B cell (primary cell): ENCODE data around the gene TEX14. TPM values are rescaled to one million over a fixed set of nuclear protein-coding genes. Genes with fewer than 3 reads are reported as not detected.

Source experiments
- ATAC-seq: fragments of 200-7000 bp; cut with Tn5 transposase; one replicate; pipeline ENCODE4 v1.10.0; 2021; ENCODE audit warnings: low read depth, mild to moderate bottlenecking, moderate number of reproducible peaks, moderate library complexity
- CTCF ChIA-PET: fragments of 350-600 bp; sonication (Branson Sonifier 250); formaldehyde crosslinking; loops from one replicate; lab custom pipeline; 2021; ENCODE audit warnings: antibody characterized with exemption, inconsistent platforms; lab: Charles Lee
- POLR2A ChIA-PET: fragments of 350-600 bp; sonication (Branson Sonifier 250); formaldehyde crosslinking; loops from one replicate; lab custom pipeline; 2021; ENCODE audit warnings: antibody characterized with exemption; lab: Charles Lee
- DNase-seq: peaks from one replicate; pipeline ENCODE4 v3.0.0; 2013
- H2AFZ ChIP-seq: 2 replicates; pipeline ENCODE4 v1.6.1; 2012; ENCODE audit warnings: mild to moderate bottlenecking, low read depth, low read length; ENCODE audit not compliant: insufficient read depth, poor library complexity, severe bottlenecking
- H3K27ac ChIP-seq, 2 donors: 1 replicate in 1 of 2; 2 replicates in 1 of 2; pipeline ENCODE4 v1.5.1; 2012 to 2013; ENCODE audit warnings: low read length in 2 of 2, mild to moderate bottlenecking in 2 of 2, moderate library complexity in 1 of 2
- H3K27me3 ChIP-seq, 4 experiments: fragments of 200-600 bp in 1 of 4; sonication (generic) in 1 of 4; replicated peaks in 1 of 4; 1 replicate in 2 of 4; 2 replicates in 2 of 4; pipeline versions ENCODE4 v1.6.1 to v1.7.0; 2013 to 2016; ENCODE audit warnings: low read length in 3 of 4, mild to moderate bottlenecking in 2 of 4, mixed read lengths in 1 of 4, moderate library complexity in 1 of 4; ENCODE audit not compliant: insufficient read depth in 4 of 4, control insufficient read depth in 3 of 4; ENCODE audit errors: control extremely low read depth in 1 of 4
- H3K36me3 ChIP-seq, 2 experiments: replicated peaks in 1 of 2; 1 replicate in 1 of 2; 2 replicates in 1 of 2; pipeline versions ENCODE4 v1.6.1 to v1.7.1; 2013; ENCODE audit warnings: low read length in 1 of 2; ENCODE audit not compliant: insufficient read depth in 2 of 2, control insufficient read depth in 1 of 2; ENCODE audit errors: control extremely low read depth in 1 of 2, extremely low read depth in 1 of 2
- H3K4me1 ChIP-seq, 2 donors: fragments of 200-600 bp in 1 of 2; sonication (generic) in 1 of 2; 1 replicate in 1 of 2; 2 replicates in 1 of 2; pipeline versions ENCODE4 v1.5.1 to v1.6.1; 2013 to 2017; ENCODE audit warnings: low read length in 2 of 2; ENCODE audit not compliant: control insufficient read depth in 2 of 2, insufficient read depth in 2 of 2
- H3K4me2 ChIP-seq: replicated peaks from 2 replicates; pipeline ENCODE3; 2012; ENCODE audit warnings: mild to moderate bottlenecking, low read depth, low read length; ENCODE audit not compliant: poor library complexity, severe bottlenecking
- H3K4me3 ChIP-seq, 5 experiments: fragments of 200-600 bp in 1 of 5; sonication (generic) in 1 of 5; 1 replicate in 3 of 5; 2 replicates in 2 of 5; pipeline versions ENCODE4 v1.5.1 to v1.7.0; 2011 to 2016; ENCODE audit warnings: low read length in 4 of 5, mild to moderate bottlenecking in 4 of 5, low read depth in 2 of 5, control low read depth in 1 of 5, moderate library complexity in 1 of 5; ENCODE audit not compliant: insufficient read depth in 1 of 5; ENCODE audit errors: control extremely low read depth in 1 of 5, extremely low read depth in 1 of 5
- H3K79me2 ChIP-seq: fragments of 200-600 bp; sonication (generic); one replicate; pipeline ENCODE4 v1.6.0; 2016; ENCODE audit warnings: low read length; ENCODE audit not compliant: control insufficient read depth, insufficient read depth
- H3K9ac ChIP-seq: fragments of 200-600 bp; sonication (generic); 2 replicates; pipeline ENCODE4 v1.6.1; 2017; ENCODE audit warnings: mild to moderate bottlenecking, low read length, moderate library complexity
- H3K9me3 ChIP-seq, 3 donors: one replicate each; pipeline versions ENCODE4 v1.6.1 to v1.7.1; 2013; ENCODE audit warnings: low read length in 2 of 3; ENCODE audit not compliant: control insufficient read depth in 2 of 3, insufficient read depth in 1 of 3; ENCODE audit errors: control extremely low read depth in 1 of 3
- H4K20me1 ChIP-seq: 2 replicates; pipeline ENCODE4 v1.6.0; 2012; ENCODE audit warnings: mild to moderate bottlenecking, low read length; ENCODE audit not compliant: insufficient read depth, control insufficient read depth, poor library complexity, severe bottlenecking
- H3K27ac Mint-ChIP-seq: one replicate; pipeline ENCODE4 v1.8.0; 2021; ENCODE audit warnings: mixed read lengths
- H3K27me3 Mint-ChIP-seq: one replicate; pipeline ENCODE4 v1.8.0; 2021; ENCODE audit warnings: mixed read lengths
- H3K4me1 Mint-ChIP-seq: one replicate; pipeline ENCODE4 v1.8.0; 2021; ENCODE audit warnings: mixed read lengths
- H3K4me3 Mint-ChIP-seq: one replicate; pipeline ENCODE4 v1.8.0; 2021; ENCODE audit warnings: mixed read lengths
- H3K9me3 Mint-ChIP-seq: one replicate; pipeline ENCODE4 v1.8.0; 2022; ENCODE audit warnings: mixed read lengths; ENCODE audit not compliant: insufficient read depth
- CTCF ChIP-seq: fragments of 200-600 bp; IDR thresholded peaks from one replicate; pipeline ENCODE4 v1.8.0; 2022; ENCODE audit warnings: antibody characterized with exemption, mild to moderate bottlenecking
- EZH2 ChIP-seq: IDR thresholded peaks from 2 replicates; pipeline ENCODE4 v1.6.1; 2012; ENCODE audit warnings: borderline replicate concordance, low read depth, mild to moderate bottlenecking, moderate library complexity, low read length; ENCODE audit not compliant: insufficient read depth, poor library complexity, severe bottlenecking
- WGBS: methylation state at CpG from one replicate; pipeline ENCODE4 v1.1.5; 2013; ENCODE audit warnings: missing lambda C conversion rate; ENCODE audit not compliant: insufficient coverage; 5-methylcytosine and 5-hydroxymethylcytosine counted together
- intact Hi-C: fragments of 100-400 bp; cut with micrococcal nuclease; formaldehyde crosslinking; loops from one replicate; pipeline ENCODE4 v1.10.0; 2022
- polyA plus RNA-seq: library from polyadenylated mRNA; depleted of rRNA; stranded (reverse); fragments of >200 nt; gene quantifications from 2 replicates; pipeline ENCODE4 v1.2.3, GENCODE V29; 2012
- total RNA-seq, 2 donors: library from RNA; stranded (reverse); fragments of 120-200 nt in 1 of 2; gene quantifications; 1 replicate in 1 of 2; 2 replicates in 1 of 2; pipeline versions ENCODE4 v1.2.3 to v1.2.4, GENCODE V29; 2013 to 2022

TEX14 gene
- total and polyA plus RNA-seq, 2 donors (not counting 1 experiment from before 2014, with no cell fraction given): 0.10 to 0.20 TPM

DNA sequence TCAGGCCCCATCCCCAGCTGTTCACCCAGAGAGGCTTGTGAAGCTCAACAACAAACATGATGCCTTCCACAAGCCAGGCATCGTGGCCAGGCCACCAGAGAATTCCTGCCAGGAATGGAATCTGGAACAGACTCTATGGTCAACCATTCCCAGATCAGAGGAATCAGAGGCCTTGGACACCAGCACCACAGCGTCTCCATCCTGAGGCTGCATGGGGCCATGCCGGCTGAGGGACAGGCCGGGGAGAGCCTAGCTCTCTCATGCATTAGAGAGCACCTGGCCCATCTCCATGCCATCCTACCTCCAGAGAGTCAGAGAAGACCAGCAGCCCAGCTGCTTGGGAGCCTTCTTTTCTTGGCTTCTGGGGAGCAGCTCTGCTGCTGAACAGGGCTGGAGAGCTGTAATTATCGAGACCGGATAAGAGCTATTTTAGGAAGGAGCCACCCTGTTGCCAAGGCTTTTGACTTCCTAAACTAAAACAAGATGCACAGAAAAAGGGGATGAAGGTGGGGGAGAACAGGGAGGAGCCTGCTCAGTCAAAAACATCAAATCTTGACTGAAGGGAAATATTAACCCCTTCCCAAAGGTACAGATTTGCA lies 152.9 kb downstream of the TEX14 start:
- H3K79me2 ChIP-seq: no peaks in the 10 kb centered on the region
- CTCF ChIA-PET: interaction anchor here (0.6 kb wide), 1 partner anchor 611 kb away, joined by 3 read pairs; no protein-coding TSS in a partner anchor

More for the DNA sequence above, 152.9 kb downstream of the TEX14 start:
- no peaks in the 10 kb centered on the region for H3K4me1 ChIP-seq
- DNase-seq (no peak), ATAC-seq (no peak)
- H3K9me3 ChIP-seq: no peaks in the 10 kb centered on the region
- intact Hi-C loops: no loop called here
- no peak overlapping the region for H3K4me2 ChIP-seq
- H4K20me1 ChIP-seq: no peaks in the 10 kb centered on the region
- H3K36me3 ChIP-seq: no peaks in the 10 kb centered on the region
- peaks cover 0 to 27% (median 5%) of the 10 kb centered on the region in 4 experiments for H3K27me3 ChIP-seq
- no peak for TF ChIP-seq CTCF
- no peak for TF ChIP-seq EZH2
- H2AFZ ChIP-seq: no peak overlapping the region
- Mint-ChIP-seq H3K4me1 (no peaks in the 10 kb centered on the region), H3K27ac (no peak overlapping the region), H3K27me3 (peaks cover 35% of the 10 kb centered on the region), H3K4me3 (no peak overlapping the region), H3K9me3 (no peaks in the 10 kb centered on the region)
- POLR2A ChIA-PET: no interaction called here
- H3K27ac ChIP-seq: no peak overlapping the region
- 86% methylated on average over 2 of the region's 6 CpGs for WGBS
- H3K4me3 ChIP-seq: no peak overlapping the region
- no peak overlapping the region for H3K9ac ChIP-seq
